GM12865 (cell line): Measurements from ENCODE around the gene CACNG4.

Source experiments
- DNase-seq: peaks from one replicate; pipeline ENCODE4 v3.0.0; 2010; ENCODE audit warnings: low read depth
- H3K4me3 ChIP-seq: 2 replicates; pipeline ENCODE4 v1.5.1; 2011; ENCODE audit warnings: mild to moderate bottlenecking, low read depth, low read length, control low read depth
- CTCF ChIP-seq: IDR thresholded peaks from 2 replicates; pipeline ENCODE4 v1.5.1; 2011; ENCODE audit warnings: low read length, control low read depth, low read depth, inconsistent platforms; ENCODE audit not compliant: insufficient read depth; ENCODE audit errors: missing control alignments

The CACNG4 gene

DNA sequence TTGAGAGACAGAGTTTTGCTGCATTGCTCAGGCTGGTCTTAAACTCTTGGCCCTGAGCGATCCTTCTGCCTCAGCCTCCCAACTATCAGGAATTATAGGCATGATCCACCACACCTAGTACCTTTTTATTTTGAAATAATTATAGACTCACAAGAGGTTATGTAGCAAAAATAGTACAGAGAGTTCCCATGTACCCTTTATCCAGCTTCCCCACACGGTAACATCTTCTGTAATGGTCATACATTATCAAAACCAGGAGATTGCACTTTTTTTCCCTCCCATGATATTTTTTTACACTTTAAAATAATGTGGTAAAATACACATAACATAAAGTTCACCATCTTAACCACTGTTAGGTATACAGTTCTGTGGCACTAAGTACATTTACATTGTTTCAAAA is 28.8 kb upstream of the CACNG4 start:
- no peak overlapping the region for H3K4me3 ChIP-seq
- DNase-seq = no peak
- TF ChIP-seq CTCF = no peak

DNA sequence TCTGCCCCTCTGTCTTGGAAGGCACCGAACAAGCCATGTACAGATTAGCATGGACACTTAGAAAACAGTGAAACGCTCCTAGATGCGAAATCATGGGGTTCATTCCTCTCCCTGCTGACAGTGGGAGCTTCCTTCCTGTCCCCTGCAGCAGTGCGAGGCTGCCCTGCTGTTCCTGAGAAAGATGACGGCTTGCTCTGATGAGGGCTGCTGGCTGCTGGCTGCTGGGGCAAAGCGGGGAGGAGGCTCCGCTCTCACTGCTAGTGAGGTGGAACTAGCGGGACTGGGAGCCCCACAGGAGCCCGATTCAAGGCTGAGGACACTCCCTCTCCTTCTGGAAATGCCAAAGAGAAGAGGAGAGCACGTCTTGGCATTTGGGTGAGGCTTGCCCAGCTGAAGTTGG is 25.9 kb upstream of the CACNG4 start:
- DNase-seq = no peak
- no peak for TF ChIP-seq CTCF
- no peak overlapping the region for H3K4me3 ChIP-seq

- no peak overlapping the region for H3K4me3 ChIP-seq
- no peak for TF ChIP-seq CTCF
- DNase-seq = no peak
Observed at GRCh38 chr17:66939461-66940114, 24.9 kb upstream of the CACNG4 start.

DNA sequence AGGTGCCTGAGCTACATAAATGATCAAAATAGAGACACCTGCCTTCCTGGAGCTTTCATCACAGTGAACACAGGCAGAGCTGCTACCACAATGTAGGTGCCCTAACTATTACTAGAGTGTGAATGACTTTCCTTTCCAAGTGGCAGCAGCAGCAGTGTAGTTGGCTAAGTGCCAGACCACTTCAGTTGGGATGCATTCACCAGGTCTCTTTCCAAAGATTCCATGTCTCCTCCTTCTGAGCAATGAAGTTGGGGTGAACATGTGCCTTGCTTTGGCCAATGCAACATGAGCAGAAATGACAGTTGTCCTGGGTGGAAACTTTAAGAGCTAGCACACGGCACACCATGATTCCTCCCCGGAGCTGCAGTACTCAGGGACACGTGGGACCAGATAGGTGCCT is 23.3 kb upstream of the CACNG4 start:
- DNase-seq = no peak
- TF ChIP-seq CTCF = no peak
- no peak overlapping the region for H3K4me3 ChIP-seq

DNA sequence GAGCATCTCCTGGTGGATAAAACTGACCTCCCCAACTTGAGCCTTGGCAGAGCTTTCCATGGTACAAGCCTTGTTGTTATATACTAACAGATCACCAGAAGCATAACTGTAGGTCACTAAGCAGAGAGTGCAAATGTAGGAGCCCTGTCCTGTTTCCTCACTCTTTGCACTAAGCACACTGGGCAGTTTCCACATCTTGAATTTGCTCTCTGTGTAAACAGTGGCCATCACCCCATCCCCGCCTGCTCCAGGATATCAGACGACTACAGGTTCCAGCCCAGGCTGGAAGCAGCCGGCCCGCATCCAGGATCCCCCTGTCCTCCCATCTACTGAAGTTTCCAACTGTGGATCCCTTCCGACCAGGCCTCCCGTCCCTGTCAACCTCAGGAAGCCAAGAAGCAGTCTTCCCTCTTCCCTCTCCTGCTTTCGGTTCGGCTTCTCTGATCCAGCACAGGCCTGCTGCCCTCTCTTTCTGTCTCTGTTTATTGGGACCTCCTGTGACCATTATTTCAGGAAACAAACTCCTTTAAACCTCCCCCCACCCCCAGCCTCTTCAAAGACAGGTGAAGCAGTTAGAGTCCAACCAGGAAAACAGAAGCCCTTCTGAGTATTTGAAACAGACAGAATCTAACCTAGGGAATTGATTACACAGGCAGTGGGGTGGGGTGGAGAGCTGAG is 22.6 kb upstream of the CACNG4 start:
- no peak overlapping the region for H3K4me3 ChIP-seq
- DNase-seq = no peak
- TF ChIP-seq CTCF = no peak

GRCh38 chr17:66942451-66943264 is 21.8 kb upstream of the CACNG4 start:
- no peak overlapping the region for H3K4me3 ChIP-seq
- no peak for TF ChIP-seq CTCF
- DNase-seq = no peak
